ENCODE results near the gene LNX1.

LNX1 gene

GRCh38 chr4:53571936-53572599, 19.2 kb downstream of the LNX1 start:
- DNase-seq: no peak

DNA sequence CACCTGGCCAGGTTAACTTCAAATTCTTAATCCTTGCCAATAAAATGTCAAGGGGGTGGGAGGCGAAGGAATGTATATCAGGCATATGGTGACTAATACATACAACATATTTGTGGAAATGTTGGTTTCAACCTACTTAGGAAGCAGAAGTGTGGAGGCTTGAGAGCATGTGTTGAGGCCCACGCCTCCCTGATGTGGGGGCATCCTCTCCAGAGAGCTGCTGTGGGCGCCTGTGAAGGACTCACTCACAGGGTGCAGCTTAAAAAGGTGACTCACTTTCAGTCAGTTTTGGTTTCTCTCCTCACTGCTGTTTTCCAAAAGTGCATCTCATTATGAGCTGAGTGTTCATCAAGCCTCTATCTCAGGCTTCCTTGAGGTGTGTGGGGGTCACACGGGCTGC, 27.5 kb downstream of the LNX1 start:
- DNase-seq: no peak

DNA sequence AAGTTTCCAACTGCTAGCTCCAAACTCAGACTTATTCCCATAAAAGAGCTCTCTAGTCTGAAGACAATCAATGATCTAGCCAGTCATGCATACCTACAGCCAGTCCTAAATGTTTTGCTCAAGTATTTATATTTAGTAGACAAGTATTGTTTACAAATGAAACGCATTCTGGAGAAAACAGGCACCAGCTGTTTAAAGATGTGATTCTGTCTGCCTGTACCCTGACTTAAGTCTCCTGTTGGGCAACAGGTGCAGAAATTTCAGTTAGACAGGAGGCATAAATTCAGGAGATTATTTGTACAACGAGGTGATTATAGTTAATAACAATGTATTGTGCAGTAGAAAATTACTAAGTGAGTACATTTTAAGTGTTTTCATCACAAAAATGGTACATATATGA, 28.9 kb downstream of the LNX1 start:
- DNase-seq: no peak

DNA sequence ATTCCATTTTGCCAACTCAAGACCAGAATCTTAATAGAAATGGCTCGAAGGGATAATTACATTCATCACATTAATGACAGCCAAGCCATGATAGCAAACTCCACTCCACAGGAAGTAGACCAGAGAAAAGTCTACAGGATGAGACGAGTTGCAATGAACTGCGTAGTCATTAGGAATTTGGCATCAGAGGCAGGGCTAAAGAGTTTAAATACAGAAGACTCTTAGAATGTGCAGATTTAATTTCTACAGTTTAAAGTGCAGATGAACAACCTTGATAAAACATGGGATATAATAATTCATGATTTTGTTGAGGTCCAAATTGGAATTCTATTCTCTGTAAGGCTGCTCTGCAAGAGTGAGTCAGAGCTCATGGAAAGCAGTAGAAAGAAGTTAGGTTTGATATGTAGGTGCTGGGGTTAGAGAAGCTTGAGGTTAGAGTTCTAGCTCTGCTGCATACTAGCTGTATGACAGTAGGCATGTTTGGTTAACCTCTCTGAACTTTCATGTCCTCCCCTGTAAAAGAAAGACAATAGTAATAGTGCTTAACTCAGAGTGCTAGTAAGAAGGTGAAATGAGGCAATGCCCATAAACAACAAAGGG, 32.2 kb downstream of the LNX1 start:
- DNase-seq: no peak

- no peak for DNase-seq
These were observed 33.1 kb downstream of the LNX1 start for GRCh38 chr4:53558065-53558801.

DNA sequence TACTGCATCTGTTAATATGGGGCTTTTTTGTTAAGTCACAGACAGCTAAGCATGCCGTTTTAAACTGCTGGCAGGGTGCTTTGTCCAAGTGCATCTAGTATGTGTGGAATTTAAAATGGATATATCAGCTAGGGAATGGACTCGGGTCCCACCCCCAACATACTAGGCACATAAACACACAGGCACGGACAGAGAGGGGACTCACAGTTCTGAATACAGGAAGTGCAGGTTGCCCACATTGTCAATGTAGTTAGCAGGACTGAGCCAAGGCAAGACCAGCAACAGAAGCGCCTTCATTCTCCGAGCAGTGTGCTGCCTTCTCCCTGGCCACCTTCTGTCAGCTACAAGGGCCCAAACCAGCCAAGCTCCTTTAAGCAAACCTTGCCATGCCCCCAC, 33.6 kb downstream of the LNX1 start:
- DNase-seq: no peak

DNA sequence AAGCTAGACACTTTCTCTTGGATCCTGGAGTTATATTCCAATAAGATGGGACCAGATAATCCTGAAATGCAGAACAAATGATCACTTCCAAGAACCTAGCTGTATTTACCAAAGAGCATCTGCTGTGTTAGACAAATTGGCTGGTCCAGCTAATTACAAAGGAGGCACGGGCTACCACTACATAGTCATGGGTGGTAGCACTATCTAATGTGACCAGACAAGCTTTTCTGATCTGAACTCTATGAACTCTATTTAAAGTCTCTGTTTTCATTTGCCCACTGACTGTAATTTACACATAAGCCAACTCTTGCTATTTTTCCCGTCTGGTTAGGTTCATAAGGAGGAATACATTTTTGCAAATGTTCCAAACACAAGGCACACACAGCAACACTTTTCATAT, 34.6 kb downstream of the LNX1 start:
- no peak for DNase-seq

DNA sequence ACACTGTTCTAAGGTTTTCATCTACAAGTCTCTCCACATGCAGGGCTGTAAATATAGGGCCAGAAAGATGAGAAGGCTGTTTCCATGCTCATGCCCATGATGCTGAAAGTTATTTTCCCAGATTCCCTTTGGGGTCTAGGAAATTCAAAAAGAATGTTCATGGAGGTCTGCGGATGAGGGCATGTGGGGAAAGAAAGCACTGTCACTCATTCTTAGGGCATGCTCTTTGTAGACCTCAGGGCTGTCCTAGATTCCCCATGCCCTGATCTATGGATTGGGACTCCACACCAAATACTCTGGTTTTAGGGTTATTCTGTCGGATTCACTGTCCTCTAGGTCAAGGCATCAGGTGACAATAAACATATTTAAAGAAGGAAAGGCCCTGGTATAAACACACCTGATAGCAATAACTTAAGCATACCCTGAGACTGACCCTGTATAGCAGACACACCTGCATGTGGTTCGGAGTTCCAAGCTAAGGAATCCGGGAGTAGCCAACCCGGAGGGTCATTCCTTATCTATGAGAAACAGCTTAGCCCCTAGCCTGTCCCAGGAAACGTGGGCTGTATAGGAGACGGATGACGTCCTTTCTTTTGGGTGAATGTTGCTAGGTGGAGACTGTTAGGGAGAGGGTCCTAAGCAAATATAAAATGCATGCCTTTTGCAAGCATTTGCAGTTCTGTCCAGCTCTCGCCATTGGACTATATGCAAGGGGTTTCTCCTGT, 37.6 kb downstream of the LNX1 start:
- no peak for DNase-seq

DNA sequence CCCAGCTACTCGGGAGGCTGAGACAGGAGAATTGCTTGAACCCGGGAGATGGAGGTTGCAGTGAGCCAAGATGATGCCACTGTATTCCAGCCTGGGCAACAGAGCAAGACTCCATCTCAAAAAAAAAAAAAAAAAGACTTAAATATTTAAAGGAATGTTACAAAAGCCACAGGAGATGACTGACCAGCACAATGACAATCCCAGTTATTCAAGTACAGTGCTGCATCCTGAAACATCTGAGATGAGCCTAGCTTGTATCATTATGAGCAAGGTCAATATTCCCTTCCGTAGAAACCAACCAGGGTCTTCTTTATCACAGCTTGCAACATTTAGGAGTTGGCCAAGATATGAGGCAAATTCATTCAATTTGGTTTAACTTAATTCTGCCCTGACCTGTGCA, 38.6 kb downstream of the LNX1 start:
- DNase-seq: no peak

DNA sequence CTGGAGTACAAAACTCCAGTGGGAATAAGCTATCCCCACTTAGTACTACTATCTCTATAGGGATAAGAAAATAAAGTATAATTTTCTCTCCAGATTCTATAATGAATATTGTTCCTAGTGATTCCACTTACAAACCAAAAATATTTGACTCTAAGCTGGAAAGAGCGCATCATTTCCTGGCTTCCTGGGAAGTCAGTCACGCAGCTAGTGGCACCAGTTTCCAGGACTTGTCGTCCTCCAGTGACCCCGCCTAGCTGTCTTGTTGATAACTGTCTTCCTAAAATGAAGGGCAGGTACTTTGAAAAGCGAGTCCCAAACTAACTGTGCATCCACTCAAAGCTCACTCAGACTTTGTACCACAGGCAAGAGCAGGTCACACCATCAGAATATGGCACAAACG, 39.3 kb downstream of the LNX1 start:
- DNase-seq: no peak

GRCh38 chr4:53551281-53551864, 39.9 kb downstream of the LNX1 start:
- no peak for DNase-seq

GRCh38 chr4:53548662-53549061, 42.6 kb downstream of the LNX1 start:
- no peak for DNase-seq

- no peak for DNase-seq
These were observed 43.3 kb downstream of the LNX1 start for GRCh38 chr4:53547983-53548382.

DNA sequence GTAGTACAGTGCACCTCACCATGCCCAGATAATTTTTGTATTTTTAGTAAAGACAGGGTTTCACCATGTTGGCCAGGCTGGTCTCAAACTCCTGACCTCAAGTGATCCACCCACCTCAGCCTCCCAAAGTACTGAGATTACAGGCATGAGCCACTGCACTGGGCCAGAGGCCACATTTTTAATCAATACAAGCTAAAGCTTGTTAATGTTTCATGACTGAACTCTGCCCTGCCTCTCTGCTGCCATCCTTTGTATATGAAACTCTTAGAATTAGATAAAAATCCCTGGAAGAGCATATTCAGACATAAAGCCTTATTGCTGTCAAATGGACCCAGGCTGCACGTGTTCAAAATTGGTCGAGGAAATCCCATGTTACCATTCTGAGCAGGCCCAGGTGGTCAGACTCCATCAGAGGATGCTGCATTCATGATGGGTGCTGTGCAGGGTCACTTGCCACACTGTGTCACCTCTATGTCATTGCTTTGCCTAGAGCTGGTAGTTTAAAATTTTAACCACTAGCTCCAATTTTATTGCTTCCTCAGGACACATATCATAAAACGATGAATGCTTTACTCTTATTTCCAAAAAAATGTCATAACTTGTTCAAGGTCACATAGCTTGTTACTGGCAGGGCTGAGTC, 45.2 kb downstream of the LNX1 start:
- no peak for DNase-seq

- no peak for DNase-seq
These were observed 46.0 kb downstream of the LNX1 start for GRCh38 chr4:53545273-53545672.

DNA sequence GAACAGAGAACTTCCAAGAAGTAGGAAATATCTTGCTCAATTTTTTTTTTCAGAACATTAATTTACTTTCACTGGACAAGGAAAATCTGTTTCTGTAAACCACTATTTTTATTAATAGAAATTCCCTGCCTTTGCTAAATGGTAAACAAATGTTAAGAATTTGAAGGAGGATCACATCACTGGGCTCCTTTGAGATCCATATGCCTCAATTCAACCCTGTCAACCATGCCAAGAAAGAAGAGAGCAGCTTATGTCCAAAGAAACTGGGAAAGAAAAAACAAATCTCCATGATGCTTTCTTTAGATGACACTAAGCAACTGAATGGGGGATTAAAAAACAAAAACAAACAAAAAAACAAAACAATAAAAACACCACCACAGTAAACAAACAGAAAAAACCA, 47.7 kb downstream of the LNX1 start:
- no peak for DNase-seq

DNA sequence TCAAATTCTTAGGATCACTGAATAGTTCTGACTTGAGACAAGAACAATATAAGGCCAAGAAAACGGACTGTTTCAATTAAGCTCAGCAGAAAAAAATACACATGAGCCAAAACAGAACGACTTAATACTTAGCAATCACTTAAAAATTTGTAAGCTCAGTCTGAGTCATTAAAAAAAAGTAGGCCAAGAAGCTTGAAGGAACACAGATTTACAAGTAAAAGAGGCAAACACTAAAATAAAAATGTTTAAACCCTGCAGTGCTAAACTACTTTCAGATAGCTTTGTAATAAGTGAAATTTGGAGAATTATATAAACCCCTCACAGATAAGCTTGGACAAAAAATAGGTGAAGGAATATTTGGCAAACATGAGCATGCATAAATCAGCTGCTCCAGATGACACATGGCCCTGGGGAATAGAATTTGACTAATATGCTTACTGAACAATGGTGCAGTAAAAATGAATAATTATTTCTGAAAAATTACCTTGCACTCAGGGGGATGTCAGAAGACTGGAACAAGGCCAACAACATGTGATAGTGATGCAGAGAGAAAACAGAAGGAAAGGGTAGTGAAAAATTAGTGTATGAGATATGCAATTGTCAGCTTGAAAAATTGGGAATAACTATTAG, 49.6 kb downstream of the LNX1 start:
- no peak for DNase-seq

DNA sequence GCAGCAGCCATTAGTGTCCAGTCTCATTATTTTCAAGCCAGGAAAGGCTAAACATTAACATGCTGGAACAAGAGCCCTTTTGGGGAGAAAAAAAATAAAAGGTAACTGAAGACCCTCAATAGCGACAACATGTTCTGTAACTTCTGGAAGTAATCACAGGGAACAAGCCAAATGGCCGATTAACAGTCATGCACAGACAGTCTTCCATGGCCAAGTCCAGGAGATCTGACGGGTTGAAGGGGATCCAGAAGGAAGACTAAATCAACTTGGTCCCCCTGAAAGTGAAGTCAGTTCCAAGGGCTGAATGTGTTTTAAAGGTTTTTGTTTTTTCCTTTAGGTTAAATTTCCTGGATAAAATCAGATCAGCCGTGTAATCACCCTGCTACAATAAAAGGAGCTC, 52.5 kb downstream of the LNX1 start:
- DNase-seq: no peak

DNA sequence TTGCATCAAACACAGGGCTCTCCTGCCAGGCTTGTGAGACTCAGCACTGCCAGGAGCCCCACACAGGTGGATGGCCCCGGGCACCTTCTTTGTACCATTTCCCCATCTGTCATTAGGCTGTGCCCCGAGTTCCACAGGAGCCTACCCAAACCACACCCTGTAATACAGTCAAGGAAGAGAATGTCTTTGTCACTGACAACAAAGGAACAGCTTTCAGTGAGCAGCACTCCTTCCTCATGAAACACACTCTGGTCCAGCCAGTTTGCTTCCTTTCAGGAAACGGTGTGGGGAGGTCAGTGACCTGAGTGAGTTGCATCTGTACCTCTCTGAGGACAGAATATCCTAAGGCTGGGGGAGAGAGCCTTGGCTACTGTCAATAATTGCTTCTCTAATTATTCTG, 53.7 kb downstream of the LNX1 start:
- DNase-seq: no peak

DNA sequence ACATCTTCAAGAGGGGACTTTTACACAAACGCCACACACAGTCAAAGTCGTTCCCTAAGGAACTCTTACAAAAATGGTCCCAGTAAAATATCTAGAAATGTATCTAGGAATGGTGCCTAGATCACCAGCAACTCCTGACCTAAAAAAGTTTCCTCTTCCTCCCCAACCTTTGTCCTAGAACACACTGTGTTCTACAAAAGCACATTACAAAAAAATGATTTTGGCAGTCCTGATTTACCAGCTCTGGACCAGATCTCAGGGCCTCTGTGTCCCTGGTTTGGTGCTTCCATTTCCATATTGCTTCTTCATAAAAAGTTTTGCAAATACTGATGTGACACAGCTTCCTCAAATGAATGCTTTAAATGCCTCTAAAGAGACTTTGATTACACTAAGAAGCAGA, 55.0 kb downstream of the LNX1 start:
- no peak for DNase-seq

DNA sequence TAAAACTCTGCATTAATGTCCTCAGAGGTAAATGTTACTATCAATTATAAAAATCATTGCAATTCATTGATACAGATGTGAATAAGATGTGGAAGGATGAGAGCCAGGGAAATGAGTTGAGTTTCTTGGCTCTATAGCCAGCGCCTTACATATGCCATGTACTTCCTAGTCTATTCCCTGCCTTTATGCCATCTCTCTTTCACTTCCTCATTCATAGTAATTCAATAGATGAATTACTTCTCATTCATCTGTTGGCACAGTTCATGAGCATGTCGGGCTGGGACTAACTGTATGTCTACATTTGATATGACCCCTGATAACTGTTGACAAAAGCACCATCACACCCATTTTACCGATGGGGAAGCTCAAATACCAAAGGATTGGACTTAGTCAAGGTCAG, 55.7 kb downstream of the LNX1 start:
- no peak for DNase-seq

DNA sequence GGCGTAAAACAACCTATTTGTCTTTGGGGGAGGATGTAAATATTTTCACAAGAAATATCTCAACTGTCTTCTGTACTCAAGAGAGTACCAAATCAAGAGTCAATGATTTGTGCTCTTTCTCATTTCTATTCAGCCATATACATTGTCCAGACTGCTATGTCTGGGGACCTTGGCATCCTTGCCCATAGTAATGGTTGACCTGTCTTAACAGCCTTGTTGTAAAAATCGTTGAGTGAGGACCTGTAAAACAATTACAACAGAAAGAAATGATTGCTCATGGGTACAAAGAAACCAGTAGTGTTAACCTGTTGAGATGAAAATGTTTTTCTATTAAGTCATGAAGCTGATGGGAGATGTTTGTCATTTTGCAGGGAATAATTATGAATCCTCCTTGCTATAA, 56.6 kb downstream of the LNX1 start:
- DNase-seq: no peak

Measured in CD4-positive, alpha-beta T cell treated with Interleukin-21 for 1 hour (primary cell).